Measurements from ENCODE around the gene CCL16.
"Not testable (repeated sequence)": the region's sequence is repeated elsewhere in the genome, so short reads cannot be mapped to it uniquely, and the experiment has no call there.

CCL16 gene, protein sequence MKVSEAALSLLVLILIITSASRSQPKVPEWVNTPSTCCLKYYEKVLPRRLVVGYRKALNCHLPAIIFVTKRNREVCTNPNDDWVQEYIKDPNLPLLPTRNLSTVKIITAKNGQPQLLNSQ

DNA sequence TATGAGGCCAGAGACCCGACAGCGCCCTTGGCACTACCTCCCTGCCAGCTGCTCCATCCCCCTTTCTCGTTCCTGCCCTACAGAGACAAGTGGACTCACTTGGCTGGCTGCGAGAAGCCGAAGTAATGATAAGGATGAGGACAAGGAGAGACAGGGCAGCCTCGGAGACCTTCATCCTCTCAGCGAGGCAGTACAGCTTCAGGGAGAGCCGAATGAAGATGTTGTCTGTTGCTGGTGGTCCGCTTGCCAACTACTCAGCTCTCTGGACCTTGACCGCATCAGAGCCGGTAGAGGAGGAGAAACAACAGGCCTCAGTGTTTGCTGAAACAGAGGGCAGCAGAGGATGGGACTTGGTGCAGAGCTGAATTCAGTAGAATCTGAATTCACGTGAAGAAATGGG is at the start of gene CCL16:
TSS of gene CCL16 (minus strand) at position 252 of the 400 bp plus-strand sequence. CDS start at position 175, 77 bp downstream.
- DNase-seq (ENCODE audit: low read depth in 2 of 3, low spot score in 2 of 3) = no peak

DNA sequence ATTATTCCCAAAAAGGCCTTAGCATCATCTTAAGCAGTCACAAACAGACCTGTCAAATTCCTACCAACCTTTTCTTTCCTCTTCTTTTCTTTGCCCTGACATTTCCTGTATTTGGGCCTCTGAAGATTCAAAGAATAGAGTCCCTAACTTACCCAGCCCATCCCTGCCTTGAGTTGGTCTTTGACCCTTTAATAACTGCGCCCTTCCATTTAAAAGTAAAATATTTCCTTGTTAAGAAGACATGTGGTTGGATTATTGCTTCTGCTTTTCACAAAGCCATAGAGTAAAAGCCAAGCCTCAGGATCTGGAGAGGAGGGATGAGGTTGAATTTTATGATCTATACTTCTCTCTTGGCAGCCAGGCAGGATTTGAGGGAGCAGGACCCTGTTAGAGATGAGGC is 49.7 kb upstream of the CCL16 start:
- DNase-seq (ENCODE audit: low read depth in 2 of 3, low spot score in 2 of 3) = no peak

DNA sequence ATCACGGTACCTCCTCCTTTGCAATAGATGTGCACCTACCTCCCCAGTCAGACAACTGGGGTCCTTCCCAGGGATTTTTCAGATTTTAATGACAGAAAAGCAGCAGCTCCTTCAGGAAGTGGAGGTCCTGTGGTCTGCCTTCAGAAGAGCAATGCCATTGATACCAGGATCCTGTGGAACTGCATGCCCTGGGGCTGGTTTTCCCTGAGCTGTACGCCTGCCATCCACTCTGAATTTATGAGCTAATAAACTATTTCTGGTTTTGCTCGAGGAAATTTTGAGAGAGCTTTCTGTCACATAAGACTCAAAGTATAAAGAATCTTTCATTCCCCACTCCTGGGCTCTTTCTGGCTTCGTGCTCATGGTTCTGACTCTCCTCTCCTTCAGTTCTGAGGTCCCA is 46.5 kb upstream of the CCL16 start:
- no peak for DNase-seq (ENCODE audit: low read depth in 2 of 3, low spot score in 2 of 3)

DNA sequence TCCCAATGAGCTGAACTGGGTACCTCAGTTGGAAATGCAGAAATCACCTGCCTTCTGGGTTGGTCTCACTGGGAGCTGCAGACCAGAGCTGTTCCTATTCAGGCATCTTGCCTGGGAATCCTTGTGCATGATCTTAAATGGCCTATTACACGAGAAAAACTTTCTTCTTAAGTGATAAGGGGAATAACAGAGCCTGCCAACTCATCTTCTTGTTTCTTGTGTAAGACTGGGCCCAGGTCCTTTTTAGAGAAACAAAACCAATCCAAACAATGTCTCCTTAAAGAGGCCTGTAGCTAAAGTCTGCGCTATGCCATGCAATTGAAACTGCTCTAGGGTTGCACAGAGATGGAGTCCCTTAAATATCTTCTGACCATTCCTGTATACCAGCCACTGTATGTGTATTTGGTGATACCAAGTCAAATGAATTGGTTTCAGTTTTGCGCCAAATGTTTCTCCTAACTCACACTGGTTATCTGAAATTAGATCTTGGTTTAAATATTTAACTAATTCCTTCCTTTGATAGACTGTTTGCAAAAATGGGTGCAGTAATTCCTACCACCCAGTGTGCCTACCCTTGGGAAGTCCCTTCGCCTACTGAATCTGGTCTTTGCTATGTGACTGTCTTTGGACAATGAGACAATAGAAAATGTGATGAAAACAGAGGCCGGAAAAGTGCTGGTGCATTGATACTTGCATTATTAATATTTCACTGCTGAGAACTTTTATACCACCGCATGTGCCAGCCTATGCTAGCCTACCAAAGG is 43.0 kb upstream of the CCL16 start:
- no peak for DNase-seq (ENCODE audit: low read depth in 2 of 3, low spot score in 2 of 3)

DNA sequence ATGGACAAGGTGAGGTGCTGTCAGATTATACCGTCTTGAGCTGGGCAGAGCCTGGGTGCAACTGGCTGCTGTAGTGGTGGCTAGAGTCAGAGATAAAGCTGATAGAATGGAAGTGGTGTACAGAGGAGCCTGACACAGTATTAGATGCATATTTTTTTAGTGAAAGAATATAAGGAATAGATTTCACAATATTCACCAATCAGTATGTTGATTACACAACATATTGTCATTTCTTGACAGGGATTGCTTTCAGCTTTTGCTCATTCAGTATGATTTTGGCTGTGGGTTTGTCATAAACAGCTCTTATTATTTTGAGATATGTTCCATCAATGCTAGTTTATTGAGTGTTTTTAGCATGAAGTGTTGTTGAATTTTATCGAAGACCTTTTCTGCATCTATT is 38.1 kb upstream of the CCL16 start:
- DNase-seq (ENCODE audit: low read depth in 2 of 3, low spot score in 2 of 3) = no peak

DNA sequence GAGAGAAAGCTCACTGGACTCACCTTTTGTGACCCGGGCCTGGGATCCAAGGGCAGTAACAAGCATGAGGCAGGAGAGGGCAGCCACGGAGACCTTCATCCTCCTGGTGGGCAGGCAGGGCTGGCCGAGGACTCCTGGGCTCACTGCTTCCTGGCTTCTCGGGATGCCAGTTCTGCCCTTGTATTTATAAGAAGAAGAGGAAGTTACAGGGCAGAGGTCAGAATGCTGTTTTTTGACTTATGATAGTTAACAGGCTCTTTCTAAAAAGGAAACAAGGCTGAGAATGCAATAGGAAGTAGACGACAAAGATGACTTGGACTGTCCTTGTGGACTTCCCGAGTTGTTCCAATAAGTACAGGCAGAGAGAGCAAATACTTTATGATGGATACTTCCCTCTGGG is 36.5 kb upstream of the CCL16 start, which contains the start of gene CCL23:
TSS of gene CCL23 (minus strand) at position 174 of the 400 bp plus-strand sequence. CDS start at position 99, 75 bp downstream.
- no peak for DNase-seq (ENCODE audit: low read depth in 2 of 3, low spot score in 2 of 3)

DNA sequence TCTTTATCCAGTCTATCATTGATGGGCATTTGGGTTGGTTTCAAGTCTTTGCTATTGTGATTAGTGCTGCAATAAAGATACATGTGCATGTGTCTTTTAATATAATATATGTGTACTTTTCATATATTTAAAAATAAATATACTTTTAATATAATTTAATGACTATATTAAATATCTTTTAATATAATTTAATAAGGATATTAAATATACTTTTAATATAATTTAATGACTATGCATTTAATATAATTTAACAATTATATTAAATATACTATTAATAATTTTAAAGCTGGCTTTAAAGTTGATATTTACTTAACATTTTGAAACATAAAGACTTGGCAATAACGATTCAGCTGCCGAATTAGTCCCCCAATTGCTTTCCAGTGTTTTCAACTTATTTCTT is 35.3 kb upstream of the CCL16 start:
- DNase-seq (ENCODE audit: low read depth in 2 of 3, low spot score in 2 of 3) = no peak

DNA sequence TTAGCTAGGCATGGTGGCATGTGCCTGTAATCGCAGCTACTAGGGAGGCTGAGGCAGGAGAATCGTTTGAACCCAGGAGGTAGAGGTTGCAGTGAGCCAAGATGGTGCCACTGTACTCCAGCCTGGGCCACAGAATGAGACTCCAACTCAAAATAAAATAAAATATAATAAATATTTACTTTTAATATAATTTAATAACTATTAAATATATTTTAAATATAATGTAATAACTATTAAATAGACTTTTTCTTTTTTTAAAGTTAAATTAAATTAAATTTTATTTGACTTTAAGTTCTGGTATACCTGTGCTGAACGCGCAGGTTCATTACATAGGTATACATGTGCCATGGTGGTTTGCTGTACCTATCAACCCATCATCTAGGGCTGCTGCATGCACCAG is 34.6 kb upstream of the CCL16 start:
- DNase-seq (ENCODE audit: low read depth in 2 of 3, low spot score in 2 of 3) = not testable (repeated sequence)

DNA sequence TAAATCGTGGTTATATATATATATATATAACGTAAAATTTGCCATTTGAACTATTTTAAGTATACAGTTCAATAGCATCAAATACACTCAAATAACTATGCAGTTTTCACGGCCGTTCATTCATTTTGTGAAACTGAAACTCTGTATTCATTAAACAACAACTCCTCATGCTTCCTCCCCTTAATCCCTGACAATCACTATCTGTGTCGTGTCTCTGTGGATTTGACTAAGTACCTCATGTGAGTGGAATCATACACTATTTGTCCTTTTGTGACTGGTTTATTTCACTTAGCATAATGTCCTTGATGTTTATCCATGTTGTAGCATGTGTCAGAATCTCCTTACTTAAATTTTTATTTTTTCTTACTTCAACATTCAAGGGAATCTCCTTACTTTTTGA is 33.6 kb upstream of the CCL16 start:
- DNase-seq (ENCODE audit: low read depth in 2 of 3, low spot score in 2 of 3) = no peak

DNA sequence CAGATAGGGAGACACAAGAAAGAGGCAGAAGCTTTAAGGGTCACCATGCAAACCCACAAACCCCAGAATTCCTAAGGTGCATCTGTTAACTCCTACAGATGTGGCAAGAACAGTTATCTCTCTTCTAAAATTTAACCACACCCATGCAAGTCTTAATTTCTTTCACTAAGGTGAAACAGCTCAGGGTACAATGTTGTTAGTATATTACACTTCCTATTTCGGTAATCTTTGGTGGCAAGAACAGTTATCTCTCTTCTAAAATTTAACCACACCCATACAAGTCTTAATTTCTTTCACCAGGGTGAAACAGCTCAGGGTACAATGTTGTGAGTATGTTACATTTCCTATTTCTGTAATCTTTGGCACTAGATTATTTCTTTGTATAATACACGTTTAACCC is 29.9 kb upstream of the CCL16 start:
- DNase-seq (ENCODE audit: low read depth in 2 of 3, low spot score in 2 of 3) = no peak

DNA sequence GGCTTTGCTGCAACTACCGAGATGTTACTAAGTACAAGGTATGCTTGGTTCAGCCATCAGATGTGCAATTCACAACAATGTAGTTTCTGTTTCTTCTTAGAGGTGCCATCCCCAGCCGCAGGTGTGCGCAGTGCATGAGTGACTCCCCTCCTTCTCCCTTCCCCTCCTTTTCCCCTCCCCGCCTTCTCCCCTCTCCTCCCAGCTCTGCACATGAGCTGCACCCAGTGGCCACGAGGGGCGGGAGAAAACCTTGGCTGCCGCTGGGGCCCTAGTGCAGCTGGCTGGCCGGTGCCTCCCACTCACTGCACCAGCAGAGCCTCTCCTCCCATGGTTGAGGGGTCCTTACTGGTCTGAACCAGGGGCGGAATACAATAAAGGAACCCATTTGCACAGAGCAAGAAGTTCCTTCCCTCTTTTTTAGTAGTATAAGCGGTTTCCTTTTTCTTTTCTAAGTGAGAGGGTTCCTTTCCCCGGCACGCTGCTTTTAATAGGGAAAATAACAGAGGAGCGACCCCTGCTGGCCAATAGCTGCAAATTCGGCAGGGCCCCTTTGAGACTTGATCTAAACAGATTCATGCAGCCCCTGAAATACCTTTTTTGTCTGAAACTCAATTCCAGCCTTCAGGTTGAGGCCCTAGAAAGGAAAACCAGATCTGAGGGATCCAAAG is 27.8 kb upstream of the CCL16 start:
- DNase-seq (ENCODE audit: low read depth in 2 of 3, low spot score in 2 of 3) = no peak

DNA sequence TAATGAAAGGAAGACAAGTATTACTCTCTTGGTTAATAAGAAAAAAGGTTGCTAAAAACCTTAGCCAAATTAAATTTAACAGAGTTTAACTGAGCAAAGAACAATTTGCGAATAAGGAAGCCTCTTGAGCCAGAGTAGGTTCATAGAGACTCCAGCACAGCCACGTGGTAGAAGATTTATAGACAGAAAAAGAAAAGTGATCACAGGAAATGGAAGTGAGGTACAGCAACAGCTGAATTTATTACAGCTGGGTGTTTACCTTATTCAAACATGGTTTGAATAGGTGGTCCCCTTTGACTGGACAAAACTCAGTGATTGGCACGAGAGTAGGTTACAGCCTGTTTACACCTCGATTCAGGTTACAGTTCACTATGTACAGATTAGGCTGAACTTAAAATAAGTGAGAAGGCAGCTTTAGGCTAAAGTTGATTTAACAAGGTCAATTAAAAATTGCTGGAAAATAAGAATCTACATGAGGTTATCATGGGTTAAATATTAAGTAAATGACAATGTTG is 23.4 kb upstream of the CCL16 start:
- DNase-seq (ENCODE audit: low read depth in 2 of 3, low spot score in 2 of 3) = no peak

DNA sequence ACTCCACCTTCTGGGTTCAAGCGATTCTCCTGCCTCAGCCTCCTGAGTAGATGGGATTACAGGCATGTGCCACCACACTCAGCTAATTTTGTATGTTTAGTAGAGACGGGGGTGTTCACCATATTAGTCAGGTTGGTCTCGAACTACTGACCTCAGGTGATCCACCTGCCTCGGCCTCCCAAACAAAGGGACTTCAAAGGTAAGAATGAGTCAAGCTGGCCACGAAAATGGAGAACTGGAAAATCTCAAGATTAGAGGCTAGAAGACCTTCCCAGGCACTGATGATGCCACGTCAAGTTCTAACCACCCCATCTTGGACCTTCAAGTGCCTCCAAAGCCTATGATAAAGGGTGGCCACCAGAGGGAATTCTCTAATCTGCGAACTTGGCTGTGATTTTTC is 21.3 kb upstream of the CCL16 start:
- DNase-seq (ENCODE audit: low read depth in 2 of 3, low spot score in 2 of 3) = no peak

DNA sequence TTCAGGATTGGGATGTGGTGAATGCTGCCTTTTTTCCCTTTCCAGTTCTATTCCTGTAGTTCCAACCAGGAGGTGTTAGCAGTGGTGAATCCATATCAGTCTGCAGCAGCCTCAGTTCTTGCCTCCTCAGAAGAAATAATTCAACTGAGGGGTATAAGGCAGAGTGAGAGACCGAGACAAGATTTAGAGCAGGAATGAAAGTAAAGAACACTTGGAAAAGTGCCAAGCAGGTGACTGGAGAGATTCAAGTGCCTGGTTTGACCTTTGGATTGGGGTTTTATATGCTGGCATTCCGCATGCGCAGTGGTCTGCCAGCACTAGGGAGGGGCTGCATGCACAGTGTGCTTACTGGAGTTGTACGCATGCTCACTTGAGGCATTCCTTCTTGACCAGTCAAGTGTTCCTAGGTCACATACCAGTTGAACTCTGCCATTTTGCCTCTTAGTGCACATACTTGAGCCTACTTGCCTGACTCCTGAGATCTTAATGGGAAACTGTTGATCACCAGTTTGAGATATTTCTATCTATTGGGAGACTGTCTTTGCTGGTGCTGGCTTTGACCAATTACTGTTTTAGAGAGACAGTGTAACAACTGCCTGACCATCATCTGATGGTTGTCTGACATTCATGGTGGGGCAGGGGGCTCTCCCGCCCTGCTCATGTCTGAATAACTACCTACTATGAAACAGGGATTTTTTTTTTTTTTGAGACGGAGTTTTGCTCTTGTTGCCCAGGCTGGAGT is 20.7 kb upstream of the CCL16 start:
- DNase-seq (ENCODE audit: low read depth in 2 of 3, low spot score in 2 of 3) = no peak

DNA sequence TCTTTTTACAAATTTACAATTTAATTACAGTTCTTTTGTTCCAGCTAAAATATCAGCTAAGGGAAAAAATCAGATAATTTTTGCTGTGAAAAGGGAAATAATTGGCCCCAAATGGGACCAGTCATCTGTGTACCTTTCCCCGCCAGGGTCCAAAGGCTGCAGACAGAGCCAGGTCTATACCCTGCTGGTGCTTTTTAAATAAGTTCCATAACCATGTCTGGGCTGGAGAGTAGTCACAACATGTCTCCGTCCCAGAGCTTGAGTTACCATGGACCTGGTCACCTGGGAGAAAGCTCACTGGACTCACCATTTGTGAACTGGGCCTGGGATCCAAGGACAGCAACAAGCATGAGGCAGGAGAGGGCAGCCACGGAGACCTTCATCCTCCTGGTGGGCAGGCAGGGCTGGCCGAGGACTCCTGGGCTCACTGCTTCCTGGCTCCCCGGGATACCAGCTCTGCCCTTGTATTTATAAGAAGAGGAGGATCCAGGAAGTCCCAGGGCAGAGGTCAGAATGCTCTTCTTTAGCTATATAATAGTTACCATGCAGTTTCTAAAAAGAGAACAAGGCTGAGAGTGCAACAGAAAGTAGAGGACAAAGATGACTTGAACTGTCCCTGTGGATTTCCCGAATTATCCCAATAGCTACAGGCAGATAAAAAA is 19.9 kb upstream of the CCL16 start, which contains the start of gene CCL15:
TSS of gene CCL15 (minus strand) at position 444 of the 662 bp plus-strand sequence. CDS start at position 383, 61 bp downstream.
- no peak for DNase-seq (ENCODE audit: low read depth in 2 of 3, low spot score in 2 of 3)

DNA sequence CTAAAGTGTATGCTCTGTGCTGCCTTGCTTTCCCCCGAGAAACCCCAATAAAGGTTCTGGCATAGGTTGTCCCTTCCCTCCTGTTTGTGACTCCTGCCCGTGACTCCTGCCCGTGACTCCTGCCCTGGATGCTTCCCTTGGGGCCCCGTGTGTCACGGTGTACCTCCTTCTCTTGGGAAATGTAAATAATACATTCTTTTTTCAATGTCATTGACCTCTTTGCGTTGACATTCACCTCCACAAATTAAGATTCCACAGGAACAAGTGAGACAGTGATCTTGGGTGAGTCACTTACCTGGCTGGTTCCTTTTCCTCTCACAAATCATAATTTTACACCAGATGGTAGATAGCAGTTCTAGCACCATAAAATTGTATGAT is 19.4 kb upstream of the CCL16 start:
- DNase-seq (ENCODE audit: low read depth in 2 of 3, low spot score in 2 of 3) = no peak

DNA sequence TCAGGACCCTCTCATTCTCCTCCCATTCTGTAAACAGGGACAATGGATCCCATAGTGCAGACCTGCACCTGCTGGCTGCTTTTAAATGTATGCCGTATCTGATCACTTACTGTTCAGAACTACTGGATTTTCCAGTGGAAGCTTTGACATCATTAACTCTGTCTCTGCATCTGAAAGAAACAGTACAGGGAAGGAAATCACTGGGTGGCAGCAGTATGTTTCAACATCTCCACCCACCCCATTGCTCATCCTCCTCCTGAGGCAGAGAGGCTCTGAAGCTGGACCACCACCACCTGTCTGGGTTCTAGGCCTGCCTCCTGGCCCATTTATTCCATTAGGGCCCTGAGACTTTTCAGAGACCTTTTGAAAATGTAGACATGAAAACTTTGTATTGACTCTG is 17.5 kb upstream of the CCL16 start:
- no peak for DNase-seq (ENCODE audit: low read depth in 2 of 3, low spot score in 2 of 3)

DNA sequence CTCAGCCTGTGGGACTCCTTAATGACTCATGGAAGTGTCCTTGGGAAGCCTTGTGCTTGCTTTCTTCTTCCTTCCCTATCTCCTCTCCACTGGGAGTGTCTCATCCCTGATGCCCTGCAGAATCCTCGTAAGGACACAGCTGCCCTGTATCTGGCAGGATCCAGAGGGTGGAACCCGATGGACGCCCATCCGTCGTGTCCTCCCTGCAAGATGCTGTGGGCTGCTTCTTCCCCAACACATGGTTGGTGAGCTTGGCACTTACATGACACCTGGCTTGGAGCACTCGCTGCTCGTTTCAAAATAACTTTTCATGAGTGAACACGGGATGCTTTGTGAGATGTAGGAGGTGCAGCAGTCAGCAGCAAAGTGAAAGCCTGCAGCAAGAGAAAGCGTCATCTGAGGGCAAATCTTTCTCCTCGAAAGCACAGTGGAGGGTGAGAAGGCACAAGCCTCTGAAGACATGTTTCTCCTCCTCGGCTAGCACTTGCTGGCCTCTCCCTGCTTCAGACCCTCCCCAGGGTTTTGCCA is 16.8 kb upstream of the CCL16 start:
- no peak for DNase-seq (ENCODE audit: low read depth in 2 of 3, low spot score in 2 of 3)

DNA sequence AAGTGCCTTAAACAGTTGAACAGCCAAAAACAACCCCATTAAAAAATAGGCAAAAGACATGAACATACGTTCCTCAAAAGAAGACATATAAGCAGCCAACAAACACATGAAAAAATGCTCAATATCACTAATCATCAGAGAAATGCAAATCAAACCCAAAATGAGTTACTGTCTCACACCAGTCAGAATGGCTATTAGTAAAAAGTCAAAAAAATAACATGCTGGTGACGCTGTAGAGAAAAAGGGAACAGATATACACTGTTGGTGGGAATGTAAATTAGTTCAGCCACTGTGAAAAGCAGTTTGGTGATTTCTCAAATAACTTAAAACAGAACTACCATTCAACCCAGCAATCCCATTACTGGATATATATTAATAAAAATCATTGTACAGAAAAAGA is 14.0 kb upstream of the CCL16 start:
- not testable (repeated sequence) for DNase-seq (ENCODE audit: low read depth in 2 of 3, low spot score in 2 of 3)

DNA sequence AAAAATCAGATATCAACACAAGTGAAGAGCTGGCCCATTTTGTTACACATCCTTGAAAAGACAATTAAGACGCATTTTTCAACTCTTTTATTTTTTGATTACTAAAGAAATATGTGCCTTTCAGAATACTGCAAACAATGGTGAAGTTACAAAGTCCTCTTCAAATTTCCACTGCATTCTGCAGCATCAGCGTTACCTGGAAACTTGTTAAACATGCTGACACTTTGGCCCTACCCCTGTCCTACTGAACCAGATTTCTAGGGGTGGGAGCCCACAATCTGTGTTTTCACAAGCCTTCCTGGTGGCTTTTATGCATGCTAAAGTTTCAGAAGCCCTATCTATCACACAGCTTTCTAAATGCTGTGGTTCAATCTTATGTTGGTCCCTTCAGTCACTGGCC is 9.8 kb upstream of the CCL16 start:
- no peak for DNase-seq (ENCODE audit: low read depth in 2 of 3, low spot score in 2 of 3)

DNA sequence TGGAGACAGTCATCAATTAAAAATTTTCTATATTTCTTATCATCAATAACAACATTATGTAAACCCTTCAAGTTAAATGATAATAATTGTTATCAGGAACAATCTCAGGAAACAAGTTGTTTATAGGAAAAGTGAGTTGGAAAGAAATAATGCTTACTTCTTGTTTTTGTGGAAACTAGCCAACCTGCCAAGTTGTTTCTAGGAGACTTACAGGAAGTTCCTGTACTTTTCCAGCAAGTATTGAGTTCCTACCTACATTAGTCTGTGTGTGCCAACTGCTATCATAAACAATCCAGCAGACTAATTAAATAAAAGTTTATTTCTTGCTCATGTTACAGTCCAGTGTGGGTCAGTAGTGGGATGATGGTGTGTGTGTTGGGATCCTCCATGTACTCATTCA is 6.9 kb upstream of the CCL16 start:
- DNase-seq (ENCODE audit: low read depth in 2 of 3, low spot score in 2 of 3) = no peak
